PFSK-1 (cell line): ENCODE measurements around the gene NR1H4. TPM values are rescaled to one million over a fixed set of nuclear protein-coding genes. Genes with fewer than 3 reads are reported as not detected.

Experiments used
- FOXP2 ChIP-seq: optimal IDR thresholded peaks from 2 replicates; pipeline ENCODE3; 2011; ENCODE audit warnings: borderline replicate concordance, control low read depth, inconsistent platforms; ENCODE audit not compliant: insufficient read depth; ENCODE audit errors: extremely low read length, extremely low read depth
- POLR2AphosphoS5 ChIP-seq: IDR thresholded peaks from 2 replicates; pipeline ENCODE4 v1.6.1; 2012; ENCODE audit warnings: low read depth, mild to moderate bottlenecking, control low read depth, low read length, moderate library complexity
- SIN3A ChIP-seq: IDR thresholded peaks from 2 replicates; pipeline ENCODE4 v1.6.1; 2012; ENCODE audit warnings: mild to moderate bottlenecking, low read length, moderate library complexity, borderline replicate concordance; ENCODE audit not compliant: insufficient read depth
- TAF1 ChIP-seq: IDR thresholded peaks from 2 replicates; pipeline ENCODE4 v1.6.1; 2012; ENCODE audit warnings: low read length, control low read depth, borderline replicate concordance; ENCODE audit not compliant: insufficient read depth
- polyA plus RNA-seq: library from polyadenylated mRNA; unstranded; fragments of >200 nt; gene quantifications from one replicate; pipeline ENCODE4 v1.2.1, GENCODE V29; 2012; ENCODE audit warnings: low read depth, missing spikeins; ENCODE audit not compliant: insufficient read length
- TF ChIP-seq, protein P1 (sequence below), 2 experiments: IDR thresholded peaks; 2 replicates each; pipeline versions ENCODE4 v1.6.1 to v1.8.0; 2011 to 2012; ENCODE audit warnings: low read depth in 2 of 2, low read length in 2 of 2, control low read depth in 1 of 2, inconsistent platforms in 1 of 2, mild to moderate bottlenecking in 1 of 2, moderate library complexity in 1 of 2; ENCODE audit not compliant: insufficient read depth in 1 of 2

NR1H4 gene
- not detected for polyA plus RNA-seq

DNA sequence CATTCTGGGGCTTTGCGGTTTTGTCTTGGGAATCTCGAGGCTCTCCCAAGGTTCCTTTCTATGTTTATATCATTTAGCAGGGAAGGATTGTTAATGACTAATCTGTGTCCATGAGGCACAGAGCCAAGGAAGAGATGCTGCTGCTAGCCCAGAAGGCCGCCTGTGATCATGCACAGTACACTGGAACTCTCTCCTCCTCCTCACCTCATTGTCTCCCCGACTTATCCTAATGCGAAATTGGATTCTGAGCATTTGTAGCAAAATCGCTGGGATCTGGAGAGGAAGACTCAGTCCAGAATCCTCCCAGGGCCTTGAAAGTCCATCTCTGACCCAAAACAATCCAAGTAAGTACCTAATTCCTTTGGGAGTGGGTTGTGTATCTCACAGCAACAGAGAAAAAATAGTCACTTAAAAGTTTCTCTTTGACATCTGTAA is at the start of gene NR1H4:
NR1H4 (plus strand) TSS at position 151 of the 435 bp plus-strand sequence. CDS start 19,458 bp downstream, outside the sequence.
- TF ChIP-seq TAF1 (no peak), FOXP2 (no peak)

DNA sequence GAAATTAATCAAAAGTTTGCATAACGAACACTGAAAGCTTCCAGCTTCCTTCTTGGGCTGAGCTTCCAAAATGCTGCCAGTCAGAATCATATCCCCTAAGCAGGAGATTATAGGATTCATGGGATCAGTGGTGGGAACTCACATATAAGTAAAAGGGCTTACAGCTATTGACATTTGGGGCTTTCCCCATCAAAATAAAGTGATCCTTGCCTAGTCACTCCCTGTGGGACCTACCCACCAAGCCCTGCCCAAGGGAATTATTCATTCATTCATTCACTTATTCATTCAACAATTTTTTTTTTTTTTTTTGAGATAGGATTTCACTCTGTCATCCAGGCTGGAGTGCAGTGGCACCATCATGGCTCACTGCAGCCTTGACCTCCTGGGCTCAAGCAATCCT is 47.5 kb upstream of the NR1H4 start:
- TF ChIP-seq POLR2AphosphoS5 (no peak), TAF1 (no peak), SIN3A (no peak), FOXP2 (no peak)
- TF ChIP-seq, protein P1, sequence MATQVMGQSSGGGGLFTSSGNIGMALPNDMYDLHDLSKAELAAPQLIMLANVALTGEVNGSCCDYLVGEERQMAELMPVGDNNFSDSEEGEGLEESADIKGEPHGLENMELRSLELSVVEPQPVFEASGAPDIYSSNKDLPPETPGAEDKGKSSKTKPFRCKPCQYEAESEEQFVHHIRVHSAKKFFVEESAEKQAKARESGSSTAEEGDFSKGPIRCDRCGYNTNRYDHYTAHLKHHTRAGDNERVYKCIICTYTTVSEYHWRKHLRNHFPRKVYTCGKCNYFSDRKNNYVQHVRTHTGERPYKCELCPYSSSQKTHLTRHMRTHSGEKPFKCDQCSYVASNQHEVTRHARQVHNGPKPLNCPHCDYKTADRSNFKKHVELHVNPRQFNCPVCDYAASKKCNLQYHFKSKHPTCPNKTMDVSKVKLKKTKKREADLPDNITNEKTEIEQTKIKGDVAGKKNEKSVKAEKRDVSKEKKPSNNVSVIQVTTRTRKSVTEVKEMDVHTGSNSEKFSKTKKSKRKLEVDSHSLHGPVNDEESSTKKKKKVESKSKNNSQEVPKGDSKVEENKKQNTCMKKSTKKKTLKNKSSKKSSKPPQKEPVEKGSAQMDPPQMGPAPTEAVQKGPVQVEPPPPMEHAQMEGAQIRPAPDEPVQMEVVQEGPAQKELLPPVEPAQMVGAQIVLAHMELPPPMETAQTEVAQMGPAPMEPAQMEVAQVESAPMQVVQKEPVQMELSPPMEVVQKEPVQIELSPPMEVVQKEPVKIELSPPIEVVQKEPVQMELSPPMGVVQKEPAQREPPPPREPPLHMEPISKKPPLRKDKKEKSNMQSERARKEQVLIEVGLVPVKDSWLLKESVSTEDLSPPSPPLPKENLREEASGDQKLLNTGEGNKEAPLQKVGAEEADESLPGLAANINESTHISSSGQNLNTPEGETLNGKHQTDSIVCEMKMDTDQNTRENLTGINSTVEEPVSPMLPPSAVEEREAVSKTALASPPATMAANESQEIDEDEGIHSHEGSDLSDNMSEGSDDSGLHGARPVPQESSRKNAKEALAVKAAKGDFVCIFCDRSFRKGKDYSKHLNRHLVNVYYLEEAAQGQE (IDR thresholded peaks at IDR 0.05; ENCODE audit: insufficient read depth in 1 of 2, low read depth in 2 of 2, low read length in 2 of 2) = no peak

DNA sequence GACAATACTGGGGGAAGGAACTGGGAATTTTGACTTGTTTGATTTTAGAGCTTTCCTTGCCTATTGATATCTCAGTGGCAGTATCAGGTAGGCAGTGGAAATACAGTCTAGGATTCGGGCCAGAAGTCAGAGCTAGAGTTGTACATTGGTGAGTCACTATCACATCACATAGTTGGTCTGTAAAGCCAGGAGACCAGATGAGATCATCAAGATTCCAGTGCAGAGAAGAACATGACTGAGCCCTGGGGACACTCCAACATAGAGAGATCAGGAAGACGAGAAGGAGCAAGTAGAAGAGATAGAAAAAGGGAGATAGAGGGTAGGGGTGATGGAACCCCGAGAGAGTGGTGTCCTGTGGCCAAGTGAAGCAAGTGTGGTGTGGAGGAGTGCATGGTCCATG is 46.6 kb upstream of the NR1H4 start:
- TF ChIP-seq, protein P1 (IDR thresholded peaks at IDR 0.05; ENCODE audit: insufficient read depth in 1 of 2, low read depth in 2 of 2, low read length in 2 of 2) = no peak
- TF ChIP-seq POLR2AphosphoS5 (no peak), SIN3A (no peak), TAF1 (no peak), FOXP2 (no peak)

DNA sequence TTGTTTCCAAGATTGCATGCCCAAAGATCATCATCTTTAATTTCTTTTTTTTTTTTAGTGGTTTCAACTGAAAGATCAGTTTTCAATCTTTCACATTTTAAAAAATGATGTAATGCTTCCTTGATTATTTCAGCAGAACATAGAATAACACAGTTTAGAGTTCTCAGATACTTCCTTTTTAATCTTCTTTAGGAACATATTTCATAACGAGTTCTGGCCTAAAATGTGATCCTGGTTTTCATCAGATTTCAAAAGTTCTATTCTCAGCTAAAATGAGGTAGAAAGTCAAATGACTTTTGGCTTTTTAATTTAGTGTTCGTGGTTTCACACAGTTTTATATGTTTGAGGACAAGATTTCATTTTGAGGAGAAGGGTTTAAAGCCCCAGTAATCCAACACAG is 40.0 kb upstream of the NR1H4 start:
- TF ChIP-seq POLR2AphosphoS5 = no peak
- TF ChIP-seq FOXP2 = no peak
- TF ChIP-seq SIN3A = no peak
- TF ChIP-seq, protein P1 (IDR thresholded peaks at IDR 0.05; ENCODE audit: insufficient read depth in 1 of 2, low read depth in 2 of 2, low read length in 2 of 2) = no peak
- TF ChIP-seq TAF1 = no peak

DNA sequence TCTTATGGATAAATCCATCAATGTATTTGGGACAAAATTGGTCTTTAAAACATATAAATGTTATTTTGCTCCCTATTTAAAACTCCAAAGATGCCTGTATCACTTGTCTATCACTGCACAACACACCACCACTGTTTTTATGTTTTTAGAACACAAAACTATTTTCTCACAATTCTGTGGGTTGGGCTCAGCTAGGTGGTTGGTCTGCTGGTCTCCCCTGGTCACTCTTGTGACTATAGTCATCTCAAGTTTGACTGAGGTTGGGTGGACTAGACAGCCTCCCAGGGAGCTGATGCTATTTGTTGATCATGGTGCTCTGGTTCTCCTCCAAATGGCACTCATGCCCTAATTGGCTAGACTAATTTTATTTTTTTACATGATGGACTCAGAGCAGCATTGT is 39.5 kb upstream of the NR1H4 start:
- no peak for TF ChIP-seq TAF1
- TF ChIP-seq, protein P1 (IDR thresholded peaks at IDR 0.05; ENCODE audit: insufficient read depth in 1 of 2, low read depth in 2 of 2, low read length in 2 of 2) = no peak
- no peak for TF ChIP-seq FOXP2
- TF ChIP-seq SIN3A = no peak
- no peak for TF ChIP-seq POLR2AphosphoS5
